Measurements from ENCODE around the gene CYP4A22.
"Not testable (repeated sequence)": the region's sequence is repeated elsewhere in the genome, so short reads cannot be mapped to it uniquely, and the experiment has no call there.

Gene CYP4A22

DNA sequence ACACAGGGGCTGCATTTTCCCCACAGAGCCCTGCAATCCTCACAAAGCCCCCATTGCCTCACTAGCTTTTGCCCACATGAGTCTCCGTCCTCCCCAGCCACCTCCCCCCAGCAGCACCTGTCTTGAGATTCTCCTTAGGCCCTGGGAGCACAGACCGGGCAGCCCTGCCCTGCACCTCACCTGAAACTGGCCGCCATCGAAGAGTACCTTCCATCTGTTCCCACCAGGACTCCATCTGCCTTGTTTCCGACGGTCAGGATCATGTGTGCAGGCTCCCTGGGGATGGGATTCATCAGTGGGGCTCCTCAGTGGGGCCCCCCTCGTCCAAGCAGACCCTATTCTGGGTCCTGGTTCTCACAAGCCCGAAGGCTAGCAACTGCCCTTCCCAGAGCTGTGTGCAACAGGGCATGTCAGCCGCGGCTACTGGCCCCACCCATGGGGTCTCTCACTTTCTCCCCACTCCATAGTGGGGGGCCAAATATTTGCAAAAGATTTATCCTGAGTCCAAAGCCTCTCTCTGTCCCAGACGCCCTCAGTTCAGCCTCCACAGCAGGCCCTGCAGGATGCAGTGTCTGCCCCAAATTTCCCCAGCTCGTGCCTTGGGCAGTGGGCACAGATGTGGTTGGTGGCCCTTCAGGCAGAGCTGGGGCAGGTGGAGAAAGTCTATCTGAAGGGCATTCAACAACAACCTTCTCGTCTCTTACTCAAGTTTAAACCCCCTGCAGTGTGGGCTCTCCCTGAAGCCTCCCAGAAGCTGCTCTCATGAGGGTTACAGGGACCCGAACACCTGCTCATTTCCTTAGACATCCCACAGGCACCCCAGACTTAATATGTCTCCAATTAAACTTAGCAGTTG, 47.8 kb downstream of the CYP4A22 start:
- no peak for DNase-seq (ENCODE audit: low spot score)

GRCh38 chr1:47186267-47187185, 49.3 kb downstream of the CYP4A22 start:
- no peak for DNase-seq (ENCODE audit: low spot score)

DNA sequence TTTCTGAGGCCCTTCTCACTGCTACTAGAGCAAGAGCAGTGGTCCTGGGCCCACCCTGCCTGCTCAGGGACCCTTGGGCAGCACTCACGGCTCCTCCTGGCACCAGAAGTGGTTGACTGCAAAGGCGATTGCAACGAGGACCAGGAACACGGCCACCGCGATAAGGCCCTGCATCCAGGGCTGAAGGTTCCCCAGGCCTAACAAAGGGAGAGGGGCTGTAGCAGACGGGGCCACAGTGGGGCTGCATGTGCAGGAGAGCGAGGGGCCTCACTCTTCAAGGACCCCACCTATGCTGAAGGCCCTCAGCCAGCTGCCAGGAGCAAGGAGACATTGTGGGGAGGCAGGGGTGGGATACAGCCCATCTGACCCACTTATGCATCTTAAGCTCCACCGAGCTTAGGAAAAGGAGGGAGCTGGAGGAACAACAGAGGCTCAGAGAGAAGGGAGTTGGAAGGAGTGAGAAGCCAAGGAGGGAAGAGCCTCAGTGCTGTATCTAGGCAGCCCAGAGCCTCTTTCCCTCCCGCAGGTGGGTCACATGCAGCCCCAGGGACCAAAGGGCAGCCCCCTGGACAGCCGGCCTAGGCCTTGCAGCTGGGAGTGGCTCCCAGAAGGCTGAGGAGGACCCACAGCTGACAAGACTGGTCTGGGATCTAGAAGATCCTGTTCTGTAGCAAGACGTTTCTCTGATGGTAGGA, 50.1 kb downstream of the CYP4A22 start:
- DNase-seq (ENCODE audit: low spot score): no peak

GRCh38 chr1:47187926-47188250, 50.6 kb downstream of the CYP4A22 start:
- no peak for DNase-seq (ENCODE audit: low spot score)

DNA sequence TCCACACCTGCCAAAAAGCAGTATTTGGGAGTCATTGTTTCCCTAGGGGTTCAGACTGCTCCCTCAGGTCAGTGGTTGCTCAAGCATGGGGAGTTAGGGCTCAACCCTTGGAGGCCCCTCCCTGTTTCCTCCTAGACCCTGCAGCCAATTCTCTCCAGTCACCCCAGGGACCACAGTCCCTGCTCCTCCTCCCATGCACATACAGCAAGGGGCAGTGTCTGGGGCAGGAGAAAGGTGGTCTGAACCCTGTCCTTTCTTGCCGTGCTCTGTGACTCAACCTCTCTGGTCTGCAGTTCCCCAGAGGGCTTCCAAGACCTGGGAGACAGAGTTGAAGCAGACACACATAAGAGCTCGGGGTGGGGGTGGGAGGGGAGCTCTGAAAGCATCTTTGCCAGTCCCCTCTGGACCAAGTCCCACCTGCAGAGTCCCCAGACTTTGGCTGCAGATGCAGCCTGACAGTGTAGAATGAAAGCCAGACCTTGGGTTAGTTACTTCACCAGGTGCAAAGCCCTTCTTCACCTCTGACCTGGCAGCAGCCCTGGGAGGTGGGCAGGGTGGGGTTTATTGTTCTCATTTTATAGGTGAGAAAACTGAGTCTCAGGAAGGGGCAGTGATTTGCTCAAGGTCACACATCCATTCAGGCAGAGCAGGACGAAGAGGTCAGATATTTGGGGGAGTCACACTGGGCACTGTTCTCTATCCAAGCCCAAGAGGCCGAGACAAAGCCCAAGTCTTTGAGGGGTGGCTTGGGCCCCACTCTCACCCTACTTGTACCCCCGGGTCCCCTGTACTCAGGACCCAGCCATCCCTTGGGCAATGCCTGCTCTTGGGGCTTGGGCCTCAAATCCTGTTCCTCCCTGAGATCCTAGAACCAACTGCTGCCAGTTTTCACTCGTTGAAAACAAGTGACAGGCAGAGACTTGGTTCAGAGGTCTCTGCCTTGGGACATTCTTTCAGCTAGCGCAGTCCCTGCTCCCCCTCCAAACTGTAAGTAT, 51.8 kb downstream of the CYP4A22 start:
- DNase-seq (ENCODE audit: low spot score): no peak

- DNase-seq (ENCODE audit: low spot score): peak; percentile 72
These were observed 52.7 kb downstream of the CYP4A22 start, which contains the start of gene PDZK1IP1 for GRCh38 chr1:47189844-47190508. Gene PDZK1IP1, minus strand, starts transcription at chr1:47190036. Its CDS starts 104 bp downstream, at chr1:47189932.

GRCh38 chr1:47190509-47190855, 53.2 kb downstream of the CYP4A22 start:
- no peak for DNase-seq (ENCODE audit: low spot score)

GRCh38 chr1:47190857-47191256, 53.6 kb downstream of the CYP4A22 start:
- DNase-seq (ENCODE audit: low spot score): no peak

DNA sequence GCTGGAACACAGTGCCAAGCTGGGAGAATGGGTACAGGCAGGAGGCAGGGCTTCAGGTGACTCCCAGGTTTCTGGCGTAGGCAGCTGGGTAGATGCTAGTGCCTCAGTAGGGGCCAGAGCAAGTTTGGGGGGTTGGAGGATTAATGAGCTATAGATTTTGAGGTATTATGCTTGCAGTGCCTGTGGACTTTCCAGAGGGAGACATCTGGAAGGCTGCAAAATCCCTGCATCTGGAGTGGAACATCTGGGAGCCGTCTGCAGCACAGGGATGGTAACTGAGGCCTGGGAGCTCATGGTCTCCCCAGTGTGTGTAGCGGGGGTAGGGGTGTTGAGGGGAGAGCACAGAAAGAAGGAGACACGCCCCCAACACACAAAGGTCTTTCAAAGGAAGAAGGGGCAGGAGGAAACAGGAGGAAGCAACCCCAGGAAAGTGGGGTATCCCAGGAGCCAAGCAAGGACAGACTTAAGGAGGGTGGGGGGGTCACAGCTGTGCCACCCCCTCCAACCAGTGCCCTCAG, 54.8 kb downstream of the CYP4A22 start:
- DNase-seq (ENCODE audit: low spot score): no peak

DNA sequence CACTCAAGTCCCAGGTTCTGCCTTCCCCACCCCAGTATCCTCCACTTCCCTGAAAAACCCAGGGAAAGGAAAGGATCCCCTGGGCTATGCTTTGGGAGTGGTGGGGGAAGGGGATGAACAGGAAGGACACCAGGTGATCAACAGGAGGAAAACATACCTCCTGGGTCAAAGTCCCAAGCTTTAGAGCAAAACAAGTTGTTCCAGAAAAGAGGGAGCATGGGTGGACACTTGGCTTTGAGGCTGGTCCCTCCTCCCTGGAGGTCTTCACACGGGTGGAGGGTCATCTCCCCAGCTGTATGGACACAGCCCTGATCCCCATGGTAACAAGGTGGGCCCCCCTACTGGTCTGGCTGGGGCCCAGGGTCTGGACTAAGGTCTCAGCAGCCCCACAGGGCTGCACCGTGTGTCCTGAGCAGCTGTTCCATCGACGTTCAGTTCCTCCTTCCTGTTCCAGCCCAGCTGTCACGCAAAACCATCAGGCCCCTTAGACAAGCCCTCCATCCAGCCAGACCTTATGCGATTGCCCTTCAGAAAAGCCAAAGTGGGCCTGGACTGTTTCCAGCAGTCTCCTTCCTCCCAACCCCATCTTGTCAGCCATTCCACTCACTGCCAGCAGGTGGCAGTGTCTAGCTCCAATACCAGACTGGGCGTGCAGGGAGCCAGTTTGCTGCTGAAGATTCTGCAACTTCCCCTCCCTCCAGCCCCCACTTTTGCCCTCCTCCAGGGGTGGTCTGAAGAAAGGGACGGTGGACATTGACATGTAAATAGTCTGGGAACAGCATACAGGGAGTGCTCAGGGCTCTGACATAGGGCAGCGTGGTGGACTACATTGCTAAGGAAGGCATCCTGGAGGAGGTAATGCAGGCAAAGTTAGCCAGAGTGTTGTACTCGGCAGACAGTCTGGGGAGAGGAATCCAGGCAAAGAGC, 55.5 kb downstream of the CYP4A22 start:
- peak; percentile 75 for DNase-seq (ENCODE audit: low spot score)

GRCh38 chr1:47193496-47193895, 56.3 kb downstream of the CYP4A22 start:
- not testable (repeated sequence) for DNase-seq (ENCODE audit: low spot score)

- DNase-seq (ENCODE audit: low spot score): no peak
These were observed 57.1 kb downstream of the CYP4A22 start for GRCh38 chr1:47194311-47194710.

GRCh38 chr1:47195981-47196380, 58.7 kb downstream of the CYP4A22 start:
- not testable (repeated sequence) for DNase-seq (ENCODE audit: low spot score)

- DNase-seq (ENCODE audit: low spot score): no peak
These were observed 59.4 kb downstream of the CYP4A22 start for GRCh38 chr1:47196622-47197021.

GRCh38 chr1:47198214-47198613, 61.0 kb downstream of the CYP4A22 start:
- no peak for DNase-seq (ENCODE audit: low spot score)
